IMR-90 (cell line): ENCODE data around the gene LAMA5.

Experiments
- CEBPB ChIP-seq: IDR thresholded peaks from 2 replicates; pipeline ENCODE4 v1.6.1; 2012; ENCODE audit warnings: low read depth, low read length, improper control_type of control experiment
- FOS ChIP-seq: fragments of 150-350 bp; IDR thresholded peaks from 2 replicates; pipeline ENCODE4 v1.6.1; 2016; ENCODE audit warnings: low read depth, low read length
- MAFK ChIP-seq: IDR thresholded peaks from 2 replicates; pipeline ENCODE4 v1.6.1; 2012; ENCODE audit warnings: low read depth, low read length, improper control_type of control experiment
- MXI1 ChIP-seq: IDR thresholded peaks from 2 replicates; pipeline ENCODE4 v1.6.1; 2012; ENCODE audit warnings: low read depth, mild to moderate bottlenecking, low read length, moderate library complexity, borderline replicate concordance
- NFE2L2 ChIP-seq: fragments of 150-350 bp; IDR thresholded peaks from 2 replicates; pipeline ENCODE4 v1.6.1; 2016; ENCODE audit warnings: low read depth, mild to moderate bottlenecking, low read length
- POLR2A ChIP-seq: IDR thresholded peaks from 2 replicates; pipeline ENCODE4 v1.6.1; 2012; ENCODE audit warnings: mild to moderate bottlenecking, low read depth, low read length
- RAD21 ChIP-seq: IDR thresholded peaks from 2 replicates; pipeline ENCODE4 v1.6.1; 2012; ENCODE audit warnings: low read length, improper control_type of control experiment
- RCOR1 ChIP-seq: IDR thresholded peaks from 2 replicates; pipeline ENCODE4 v1.6.1; 2012; ENCODE audit warnings: mild to moderate bottlenecking, low read length, improper control_type of control experiment; ENCODE audit not compliant: insufficient replicate concordance
- SMC3 ChIP-seq: fragments of 150-350 bp; IDR thresholded peaks from 2 replicates; pipeline ENCODE4 v1.6.1; 2016; ENCODE audit warnings: low read depth, mild to moderate bottlenecking, antibody characterized with exemption, low read length, moderate library complexity
- TF ChIP-seq, protein P1 (sequence below): conservative IDR thresholded peaks from 2 replicates; pipeline ENCODE4 v1.5.1; 2012; ENCODE audit warnings: mild to moderate bottlenecking, low read depth, low read length, improper control_type of control experiment
- TF ChIP-seq, protein P2 (sequence below): fragments of 150-350 bp; IDR thresholded peaks from 2 replicates; pipeline ENCODE4 v1.6.1; 2017; ENCODE audit warnings: mild to moderate bottlenecking, antibody characterized with exemption, low read length, low read depth
- TF ChIP-seq, protein P3 (sequence below): fragments of 150-350 bp; IDR thresholded peaks from 2 replicates; pipeline ENCODE4 v1.6.1; 2016; ENCODE audit warnings: low read depth, mild to moderate bottlenecking, low read length, moderate library complexity, borderline replicate concordance

DNA sequence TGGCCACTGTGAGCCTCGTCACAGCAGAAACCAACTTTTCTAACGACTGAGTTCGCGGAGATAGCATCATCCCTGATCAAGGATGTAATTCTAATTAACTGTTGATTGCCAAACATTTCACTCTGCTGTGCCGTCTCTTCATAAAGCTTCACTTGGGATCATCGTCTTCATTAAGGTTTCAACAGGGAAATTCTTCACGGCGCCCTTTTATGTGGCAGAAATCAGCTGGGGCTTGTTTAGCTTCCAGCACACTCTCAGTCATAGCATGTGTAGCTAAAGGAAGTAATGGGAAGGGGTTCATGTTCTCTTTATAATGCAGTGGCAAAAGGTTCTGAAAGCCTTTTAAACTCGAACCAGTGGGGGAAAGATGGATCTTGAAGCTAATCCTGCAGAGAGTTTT is 73.2 kb downstream of the LAMA5 start:
- TF ChIP-seq, protein P1, sequence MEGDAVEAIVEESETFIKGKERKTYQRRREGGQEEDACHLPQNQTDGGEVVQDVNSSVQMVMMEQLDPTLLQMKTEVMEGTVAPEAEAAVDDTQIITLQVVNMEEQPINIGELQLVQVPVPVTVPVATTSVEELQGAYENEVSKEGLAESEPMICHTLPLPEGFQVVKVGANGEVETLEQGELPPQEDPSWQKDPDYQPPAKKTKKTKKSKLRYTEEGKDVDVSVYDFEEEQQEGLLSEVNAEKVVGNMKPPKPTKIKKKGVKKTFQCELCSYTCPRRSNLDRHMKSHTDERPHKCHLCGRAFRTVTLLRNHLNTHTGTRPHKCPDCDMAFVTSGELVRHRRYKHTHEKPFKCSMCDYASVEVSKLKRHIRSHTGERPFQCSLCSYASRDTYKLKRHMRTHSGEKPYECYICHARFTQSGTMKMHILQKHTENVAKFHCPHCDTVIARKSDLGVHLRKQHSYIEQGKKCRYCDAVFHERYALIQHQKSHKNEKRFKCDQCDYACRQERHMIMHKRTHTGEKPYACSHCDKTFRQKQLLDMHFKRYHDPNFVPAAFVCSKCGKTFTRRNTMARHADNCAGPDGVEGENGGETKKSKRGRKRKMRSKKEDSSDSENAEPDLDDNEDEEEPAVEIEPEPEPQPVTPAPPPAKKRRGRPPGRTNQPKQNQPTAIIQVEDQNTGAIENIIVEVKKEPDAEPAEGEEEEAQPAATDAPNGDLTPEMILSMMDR, result no peak
- TF ChIP-seq, protein P2, sequence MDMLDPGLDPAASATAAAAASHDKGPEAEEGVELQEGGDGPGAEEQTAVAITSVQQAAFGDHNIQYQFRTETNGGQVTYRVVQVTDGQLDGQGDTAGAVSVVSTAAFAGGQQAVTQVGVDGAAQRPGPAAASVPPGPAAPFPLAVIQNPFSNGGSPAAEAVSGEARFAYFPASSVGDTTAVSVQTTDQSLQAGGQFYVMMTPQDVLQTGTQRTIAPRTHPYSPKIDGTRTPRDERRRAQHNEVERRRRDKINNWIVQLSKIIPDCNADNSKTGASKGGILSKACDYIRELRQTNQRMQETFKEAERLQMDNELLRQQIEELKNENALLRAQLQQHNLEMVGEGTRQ, result no peak
- TF ChIP-seq MAFK, result no peak
- no peak for TF ChIP-seq RCOR1
- no peak for TF ChIP-seq RAD21
- TF ChIP-seq POLR2A, result no peak
- TF ChIP-seq SMC3, result no peak
- no peak for TF ChIP-seq CEBPB
- no peak for TF ChIP-seq FOS
- no peak for TF ChIP-seq MXI1
- TF ChIP-seq, protein P3, sequence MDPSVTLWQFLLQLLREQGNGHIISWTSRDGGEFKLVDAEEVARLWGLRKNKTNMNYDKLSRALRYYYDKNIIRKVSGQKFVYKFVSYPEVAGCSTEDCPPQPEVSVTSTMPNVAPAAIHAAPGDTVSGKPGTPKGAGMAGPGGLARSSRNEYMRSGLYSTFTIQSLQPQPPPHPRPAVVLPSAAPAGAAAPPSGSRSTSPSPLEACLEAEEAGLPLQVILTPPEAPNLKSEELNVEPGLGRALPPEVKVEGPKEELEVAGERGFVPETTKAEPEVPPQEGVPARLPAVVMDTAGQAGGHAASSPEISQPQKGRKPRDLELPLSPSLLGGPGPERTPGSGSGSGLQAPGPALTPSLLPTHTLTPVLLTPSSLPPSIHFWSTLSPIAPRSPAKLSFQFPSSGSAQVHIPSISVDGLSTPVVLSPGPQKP, result no peak
- no peak for TF ChIP-seq NFE2L2
